ENCODE results near the gene CEMIP2.
"Not testable (repeated sequence)": the region's sequence is repeated elsewhere in the genome, so short reads cannot be mapped to it uniquely, and the experiment has no call there.

CEMIP2 gene

GRCh38 chr9:71676460-71676859 lies 91.9 kb downstream of the CEMIP2 start:
- DNase-seq (ENCODE audit: low read depth in 2 of 2) = no peak

- no peak for DNase-seq (ENCODE audit: low read depth in 2 of 2)
These were observed 92.5 kb downstream of the CEMIP2 start for GRCh38 chr9:71675857-71676165.

GRCh38 chr9:71675105-71675856 lies 93.0 kb downstream of the CEMIP2 start:
- DNase-seq (ENCODE audit: low read depth in 2 of 2) = no peak

- DNase-seq (ENCODE audit: low read depth in 2 of 2) = no peak
These were observed 95.7 kb downstream of the CEMIP2 start for GRCh38 chr9:71672573-71672972.

- DNase-seq (ENCODE audit: low read depth in 2 of 2) = no peak
These were observed 97.0 kb downstream of the CEMIP2 start for GRCh38 chr9:71671289-71671688.

GRCh38 chr9:71670121-71670520 lies 98.2 kb downstream of the CEMIP2 start:
- DNase-seq (ENCODE audit: low read depth in 2 of 2) = no peak

GRCh38 chr9:71669284-71669995 lies 98.9 kb downstream of the CEMIP2 start:
- no peak for DNase-seq (ENCODE audit: low read depth in 2 of 2)

GRCh38 chr9:71668717-71669116 lies 99.6 kb downstream of the CEMIP2 start:
- DNase-seq (ENCODE audit: low read depth in 2 of 2) = no peak

GRCh38 chr9:71665247-71665646 lies 103.1 kb downstream of the CEMIP2 start:
- no peak for DNase-seq (ENCODE audit: low read depth in 2 of 2)

GRCh38 chr9:71664566-71664965 lies 103.7 kb downstream of the CEMIP2 start:
- DNase-seq (ENCODE audit: low read depth in 2 of 2) = no peak

- no peak for DNase-seq (ENCODE audit: low read depth in 2 of 2)
These were observed 104.3 kb downstream of the CEMIP2 start for GRCh38 chr9:71663931-71664459.

GRCh38 chr9:71663216-71663615 lies 105.1 kb downstream of the CEMIP2 start:
- DNase-seq (ENCODE audit: low read depth in 2 of 2) = no peak

- no peak for DNase-seq (ENCODE audit: low read depth in 2 of 2)
These were observed 106.2 kb downstream of the CEMIP2 start for GRCh38 chr9:71662082-71662481.

GRCh38 chr9:71657276-71657675 lies 111.0 kb downstream of the CEMIP2 start:
- DNase-seq (ENCODE audit: low read depth in 2 of 2) = not testable (repeated sequence)

- DNase-seq (ENCODE audit: low read depth in 2 of 2) = no peak
These were observed 111.8 kb downstream of the CEMIP2 start for GRCh38 chr9:71656496-71656895.

GRCh38 chr9:71655778-71656177 lies 112.5 kb downstream of the CEMIP2 start:
- DNase-seq (ENCODE audit: low read depth in 2 of 2) = no peak

GRCh38 chr9:71655141-71655540 lies 113.2 kb downstream of the CEMIP2 start:
- no peak for DNase-seq (ENCODE audit: low read depth in 2 of 2)

- DNase-seq (ENCODE audit: low read depth in 2 of 2) = no peak
These were observed 115.8 kb downstream of the CEMIP2 start for GRCh38 chr9:71652480-71652879.

- DNase-seq (ENCODE audit: low read depth in 2 of 2) = no peak
These were observed 119.9 kb downstream of the CEMIP2 start for GRCh38 chr9:71648453-71648852.

GRCh38 chr9:71647094-71647591 lies 121.2 kb downstream of the CEMIP2 start:
- no peak for DNase-seq (ENCODE audit: low read depth in 2 of 2)

GRCh38 chr9:71646131-71646530 lies 122.2 kb downstream of the CEMIP2 start:
- DNase-seq (ENCODE audit: low read depth in 2 of 2) = no peak

- no peak for DNase-seq (ENCODE audit: low read depth in 2 of 2)
These were observed 123.4 kb downstream of the CEMIP2 start for GRCh38 chr9:71644819-71645362.

- DNase-seq (ENCODE audit: low read depth in 2 of 2) = no peak
These were observed 125.0 kb downstream of the CEMIP2 start for GRCh38 chr9:71643330-71643729.

Data from stimulated activated CD4-positive, alpha-beta T cell treated with anti-CD3 and anti-CD28 coated beads, Interleukin-1b, Interleukin-23, amount 100 ng/mL, for 4 hours (primary cell).